HG03378 (cell line): Measurements from ENCODE around the gene ENTPD6.
"Not testable (repeated sequence)": the region's sequence is repeated elsewhere in the genome, so short reads cannot be mapped to it uniquely, and the experiment has no call there.

ENCODE experiments used
- ATAC-seq: cut with Tn5 transposase; IDR thresholded peaks from one replicate; pipeline ENCODE4 v1.9.1; 2021; ENCODE audit warnings: mild to moderate bottlenecking, moderate library complexity; ENCODE audit not compliant: unreplicated experiment

Gene ENTPD6

GRCh38 chr20:25223179-25223661, 27.7 kb downstream of the ENTPD6 start:
- no peak for ATAC-seq

- ATAC-seq = no peak
Measured at GRCh38 chr20:25223765-25224720, 28.5 kb downstream of the ENTPD6 start.

GRCh38 chr20:25224941-25225340, 29.4 kb downstream of the ENTPD6 start:
- ATAC-seq = no peak

GRCh38 chr20:25225642-25226432, 30.3 kb downstream of the ENTPD6 start:
- ATAC-seq = no peak

GRCh38 chr20:25226433-25227316, 31.2 kb downstream of the ENTPD6 start:
- no peak for ATAC-seq

- ATAC-seq = no peak
Measured at GRCh38 chr20:25227317-25227831, 31.9 kb downstream of the ENTPD6 start.

GRCh38 chr20:25229486-25230165, 34.1 kb downstream of the ENTPD6 start:
- no peak for ATAC-seq

GRCh38 chr20:25230166-25230831, 34.8 kb downstream of the ENTPD6 start:
- ATAC-seq = peak; percentile 66

GRCh38 chr20:25233016-25233772, 37.7 kb downstream of the ENTPD6 start:
- ATAC-seq = no peak

GRCh38 chr20:25234009-25234849, 38.7 kb downstream of the ENTPD6 start:
- not testable (repeated sequence) for ATAC-seq

GRCh38 chr20:25236450-25237304, 41.2 kb downstream of the ENTPD6 start:
- ATAC-seq = no peak

GRCh38 chr20:25237610-25238318, 42.3 kb downstream of the ENTPD6 start:
- peak; percentile 81 for ATAC-seq

- no peak for ATAC-seq
Measured at GRCh38 chr20:25238319-25239037, 43.0 kb downstream of the ENTPD6 start.

GRCh38 chr20:25239387-25240370, 44.2 kb downstream of the ENTPD6 start:
- ATAC-seq = no peak
